Stimulated activated CD8-positive, alpha-beta memory T cell treated with anti-CD3 and anti-CD28 coated beads, Interleukin-12 subunit alpha, Interleukin-12 subunit beta, amount 100 ng/mL, for 4 hours (primary cell): ENCODE measurements around the gene CHTF8.
"Not testable (repeated sequence)": the region's sequence is repeated elsewhere in the genome, so short reads cannot be mapped to it uniquely, and the experiment has no call there.

Experiments
- DNase-seq: peaks from one replicate; pipeline ENCODE4 v3.0.0-alpha.2; 2020; ENCODE audit warnings: low read depth

Gene CHTF8

GRCh38 chr16:69132424-69133252, at the start of gene CHTF8, which contains the start of gene UTP4:
TSS of gene CHTF8 (minus strand) at chr16:69132588. CDS start at chr16:69121458, 11,130 bp downstream.
TSS of gene UTP4 (plus strand) at chr16:69132649. CDS start at chr16:69133460, 811 bp downstream.
- DNase-seq, result peak; percentile 77

- no peak for DNase-seq
These were observed 47.6 kb upstream of the CHTF8 start for GRCh38 chr16:69180011-69180338.

- DNase-seq, result no peak
These were observed 47.1 kb upstream of the CHTF8 start for GRCh38 chr16:69179328-69180010.

GRCh38 chr16:69176033-69176800, 43.8 kb upstream of the CHTF8 start:
- DNase-seq, result no peak

- DNase-seq, result no peak
These were observed 39.1 kb upstream of the CHTF8 start for GRCh38 chr16:69171325-69172084.

GRCh38 chr16:69169607-69170352, 37.4 kb upstream of the CHTF8 start:
- no peak for DNase-seq

- DNase-seq, result no peak
These were observed 36.7 kb upstream of the CHTF8 start for GRCh38 chr16:69169051-69169450.

GRCh38 chr16:69166946-69167930, 34.9 kb upstream of the CHTF8 start:
- no peak for DNase-seq

GRCh38 chr16:69166221-69166833, 33.9 kb upstream of the CHTF8 start:
- DNase-seq, result peak; percentile 51

GRCh38 chr16:69165584-69165983, 33.2 kb upstream of the CHTF8 start:
- DNase-seq, result no peak

- DNase-seq, result no peak
These were observed 27.8 kb upstream of the CHTF8 start for GRCh38 chr16:69160192-69160591.

- DNase-seq, result no peak
These were observed 24.8 kb upstream of the CHTF8 start for GRCh38 chr16:69157196-69157595.

- DNase-seq, result no peak
These were observed 17.9 kb upstream of the CHTF8 start for GRCh38 chr16:69150146-69150865.

- not testable (repeated sequence) for DNase-seq
These were observed 17.2 kb upstream of the CHTF8 start for GRCh38 chr16:69149621-69150020.

GRCh38 chr16:69145658-69146057, 13.3 kb upstream of the CHTF8 start:
- DNase-seq, result no peak

GRCh38 chr16:69143116-69143515, 10.7 kb upstream of the CHTF8 start:
- DNase-seq, result no peak

- no peak for DNase-seq
These were observed 9.5 kb upstream of the CHTF8 start for GRCh38 chr16:69141936-69142335.

- DNase-seq, result no peak
These were observed 8.6 kb upstream of the CHTF8 start for GRCh38 chr16:69141014-69141413.

GRCh38 chr16:69139464-69139863, 7.1 kb upstream of the CHTF8 start:
- DNase-seq, result not testable (repeated sequence)
